GM12872 (cell line): ENCODE measurements around the gene SCN4B.

ENCODE experiments used
- CTCF ChIP-seq: IDR thresholded peaks from 3 replicates; pipeline ENCODE4 v1.5.1; 2011; ENCODE audit warnings: low read depth, mild to moderate bottlenecking, low read length, moderate library complexity; ENCODE audit not compliant: insufficient read depth

Gene SCN4B

GRCh38 chr11:118154641-118155040 lies 2.0 kb upstream of the SCN4B start:
- TF ChIP-seq CTCF, result no peak

GRCh38 chr11:118153976-118154375 lies 1.4 kb upstream of the SCN4B start:
- no peak for TF ChIP-seq CTCF

- no peak for TF ChIP-seq CTCF
These were observed 893 bp upstream of the SCN4B start for GRCh38 chr11:118153516-118153915.

- no peak for TF ChIP-seq CTCF
These were observed 537 bp downstream of the SCN4B start for GRCh38 chr11:118152020-118152551.

GRCh38 chr11:118151431-118151830 lies 1.2 kb downstream of the SCN4B start:
- no peak for TF ChIP-seq CTCF

GRCh38 chr11:118149493-118149892 lies 3.1 kb downstream of the SCN4B start:
- TF ChIP-seq CTCF, result no peak

GRCh38 chr11:118148856-118149255 lies 3.8 kb downstream of the SCN4B start:
- TF ChIP-seq CTCF, result no peak
